SJCRH30 (cell line): ENCODE measurements around the gene PRR18. TPM values are rescaled to one million over a fixed set of nuclear protein-coding genes. Genes with fewer than 3 reads are reported as not detected.

Experiments
- DNase-seq, 2 experiments: peaks; one replicate each; pipeline ENCODE4 v3.0.0-alpha.2; 2015 to 2020
- H3K27ac ChIP-seq: fragments of 250-450 bp; sonication (Bioruptor Pico); 2 replicates; pipeline ENCODE4 v1.5.1; 2020; ENCODE audit warnings: mild to moderate bottlenecking, moderate library complexity
- H3K27me3 ChIP-seq: fragments of 250-450 bp; sonication (Bioruptor Pico); 2 replicates; pipeline ENCODE4 v1.5.1; 2020; ENCODE audit warnings: mild to moderate bottlenecking, moderate library complexity
- H3K36me3 ChIP-seq: fragments of 250-450 bp; sonication (Bioruptor Pico); 2 replicates; pipeline ENCODE4 v1.5.1; 2020; ENCODE audit warnings: mild to moderate bottlenecking, moderate library complexity
- H3K4me1 ChIP-seq: fragments of 250-450 bp; sonication (Bioruptor Pico); 2 replicates; pipeline ENCODE4 v1.5.1; 2020; ENCODE audit warnings: mild to moderate bottlenecking, moderate library complexity
- H3K4me3 ChIP-seq: fragments of 250-450 bp; sonication (Bioruptor Pico); 2 replicates; pipeline ENCODE4 v1.5.1; 2020; ENCODE audit warnings: mild to moderate bottlenecking, moderate library complexity
- H3K9me3 ChIP-seq: fragments of 250-450 bp; sonication (Bioruptor Pico); replicated peaks from 2 replicates; pipeline ENCODE4 v1.5.1; 2020; ENCODE audit warnings: mild to moderate bottlenecking, moderate library complexity
- total RNA-seq: library from RNA; depleted of rRNA; stranded (reverse); fragments of >200 nt; shearing (Covaris generic); gene quantifications from 2 replicates; pipeline ENCODE4 v1.2.3, GENCODE V29; 2014

The PRR18 gene
- total RNA-seq, 1 experiment from 2014 or later: 0.47 TPM

DNA sequence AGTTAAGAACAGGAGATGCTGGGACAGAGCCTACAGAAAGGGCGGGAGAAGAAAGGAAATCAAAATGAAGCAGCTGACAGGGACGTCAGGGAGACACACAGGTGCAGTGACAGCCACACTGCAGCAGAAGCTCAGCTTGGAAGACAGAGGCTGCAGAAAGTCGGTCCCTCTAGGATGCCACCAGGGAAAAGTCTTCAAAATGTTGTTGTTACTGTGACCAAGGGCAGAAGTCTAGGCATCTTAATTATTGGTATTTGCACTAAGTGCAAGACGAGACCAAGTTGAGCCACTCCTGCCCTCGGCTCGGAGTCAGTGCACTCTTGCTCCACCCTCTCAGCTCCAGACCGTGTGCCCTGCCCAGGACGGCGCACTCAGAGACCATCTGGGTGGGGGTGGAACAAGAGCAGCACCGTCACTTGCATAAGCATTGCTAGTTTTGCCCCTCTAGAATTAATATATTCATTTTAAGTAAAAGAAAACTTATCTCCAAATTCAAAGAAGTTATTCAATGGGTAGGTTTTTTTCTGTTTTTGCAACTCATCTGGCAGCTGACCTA is 2.6 kb downstream of the PRR18 start:
- no peak overlapping the region for H3K27ac ChIP-seq
- H3K9me3 ChIP-seq: no peaks in the 10 kb centered on the region
- DNase-seq: no peak
- H3K27me3 ChIP-seq: no peaks in the 10 kb centered on the region
- H3K36me3 ChIP-seq: no peaks in the 10 kb centered on the region
- H3K4me3 ChIP-seq: no peak overlapping the region
- H3K4me1 ChIP-seq: no peaks in the 10 kb centered on the region

DNA sequence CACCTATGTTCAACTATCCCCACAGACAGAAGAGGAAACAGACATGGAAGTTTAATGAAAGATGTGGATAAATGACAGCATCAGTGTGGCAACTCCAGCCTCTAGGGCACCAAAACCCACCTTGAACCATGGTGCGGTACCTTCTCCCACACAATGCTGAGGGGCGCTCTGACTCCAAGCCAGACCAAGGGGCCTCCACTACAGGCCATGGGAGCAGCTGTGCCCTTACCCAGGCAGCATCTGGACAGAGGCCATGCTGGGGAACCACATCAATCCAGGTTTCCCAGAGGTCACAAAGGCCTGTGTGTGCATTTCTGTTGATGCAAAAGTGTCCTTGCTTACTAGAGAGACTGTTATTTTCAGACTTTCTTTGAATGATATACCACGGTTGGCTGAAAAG is 4.1 kb downstream of the PRR18 start:
- Histone ChIP-seq H3K27ac (no peak overlapping the region), H3K27me3 (no peaks in the 10 kb centered on the region), H3K4me1 (no peaks in the 10 kb centered on the region), H3K36me3 (no peaks in the 10 kb centered on the region), H3K4me3 (no peak overlapping the region), H3K9me3 (no peaks in the 10 kb centered on the region)
- peak in 1 of 2 experiments; percentile 18 for DNase-seq

DNA sequence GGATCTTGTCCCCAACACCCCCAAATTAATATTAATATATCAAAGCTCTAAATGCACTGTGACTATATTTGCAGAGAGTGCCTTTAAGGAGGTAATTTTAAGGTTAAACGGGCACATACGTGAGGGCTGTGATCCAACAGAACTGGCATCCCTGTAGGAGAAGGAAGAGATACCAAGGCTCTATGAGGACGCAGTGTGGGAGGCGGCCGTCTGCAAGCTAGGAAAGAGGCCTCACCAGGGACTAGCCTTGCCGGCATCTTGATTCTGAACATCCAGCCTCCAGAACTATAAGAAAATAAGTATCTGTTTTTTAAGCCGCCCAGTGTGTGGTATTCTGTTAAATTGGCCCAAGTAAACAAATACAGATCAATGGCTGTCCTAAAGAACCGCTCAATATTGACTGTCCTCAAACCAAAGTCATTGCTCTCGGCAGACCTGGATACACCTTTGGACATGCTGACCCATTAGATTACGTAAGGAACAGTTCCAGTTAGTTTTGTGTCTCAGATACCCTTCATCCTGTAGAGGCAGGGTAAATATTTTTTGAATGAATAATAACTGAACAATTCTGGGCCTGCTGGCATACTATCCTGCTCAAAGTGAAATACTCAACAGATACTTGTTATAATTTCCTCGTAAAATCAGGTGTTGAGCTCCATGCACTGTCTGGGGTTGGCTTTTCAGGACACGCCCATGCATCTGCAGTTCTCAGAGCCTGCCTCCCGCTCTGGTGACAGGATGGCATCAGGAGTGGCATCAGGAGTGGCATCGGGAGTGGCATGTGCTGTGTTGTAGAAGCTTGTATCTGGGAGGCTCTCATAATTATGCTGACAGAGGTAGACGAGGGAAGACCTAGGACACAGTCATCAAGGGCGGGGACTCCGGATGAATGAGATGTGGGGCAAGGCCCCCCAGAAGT is 6.3 kb downstream of the PRR18 start:
- Histone ChIP-seq H3K4me3 (no peak overlapping the region), H3K36me3 (no peaks in the 10 kb centered on the region)

DNA sequence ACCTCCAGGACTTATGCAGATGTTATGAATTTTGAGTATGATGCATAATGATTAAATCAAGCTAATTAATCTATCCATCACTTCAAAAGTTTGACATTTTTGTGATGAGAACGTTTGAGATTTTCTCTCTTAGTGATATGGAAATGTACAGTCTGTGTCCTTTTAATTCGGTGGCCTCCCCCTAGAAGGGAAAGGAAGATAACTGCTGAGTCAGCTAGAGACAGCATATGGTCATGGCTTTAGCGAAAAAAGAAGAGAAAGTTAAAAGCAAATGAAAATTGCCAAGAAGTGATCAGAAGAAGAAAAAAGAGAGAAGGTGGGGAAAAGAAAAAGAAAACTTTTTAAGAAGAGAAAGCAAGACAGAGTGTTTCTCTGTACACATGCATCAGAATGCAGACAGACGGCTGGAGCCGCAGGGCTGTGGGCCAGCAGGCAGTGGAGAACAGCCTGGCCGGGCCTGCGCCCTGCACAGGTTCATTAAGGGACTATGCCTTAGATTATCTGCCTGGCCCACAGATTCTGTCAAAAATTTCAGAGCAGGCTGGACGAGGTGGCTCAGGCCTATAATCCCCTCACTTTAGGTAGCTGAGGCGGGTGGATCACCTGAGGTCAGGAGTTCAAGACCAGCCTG is 7.7 kb downstream of the PRR18 start:
- no peaks in the 10 kb centered on the region for H3K36me3 ChIP-seq
- no peak overlapping the region for H3K27ac ChIP-seq
- H3K4me3 ChIP-seq: no peak overlapping the region
- peaks cover 3% of the 10 kb centered on the region; the same call in 1 of the 2 replicates for H3K9me3 ChIP-seq
- no peak for DNase-seq
- H3K4me1 ChIP-seq: no peaks in the 10 kb centered on the region
- H3K27me3 ChIP-seq: no peaks in the 10 kb centered on the region

More for the DNA sequence above, 6.3 kb downstream of the PRR18 start:
- Histone ChIP-seq H3K27ac (no peak overlapping the region), H3K9me3 (0 out of 2 replicates have a peak, but pooled peaks cover 3% of the 10 kb centered on the region), H3K4me1 (no peaks in the 10 kb centered on the region), H3K27me3 (no peaks in the 10 kb centered on the region)
- DNase-seq: no peak

DNA sequence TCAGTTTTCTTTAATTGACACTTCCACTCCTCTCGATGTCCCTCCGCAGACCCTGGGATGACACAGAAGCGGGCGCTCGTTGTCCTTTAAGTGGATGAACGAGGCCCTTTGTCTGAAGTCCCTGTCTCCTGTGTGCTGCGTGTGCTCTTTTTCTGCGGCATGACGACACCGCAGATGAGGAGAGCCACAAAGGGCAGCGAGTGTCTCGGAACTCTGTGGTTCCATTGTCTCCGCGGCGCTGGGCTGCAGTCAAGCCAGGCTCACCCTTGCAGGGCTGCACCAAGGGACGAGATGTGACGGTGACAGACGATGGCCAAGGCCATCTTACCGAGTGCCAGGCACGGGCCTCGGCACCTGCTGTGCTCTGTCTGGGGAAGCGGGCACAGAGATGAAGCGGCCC is 10.6 kb downstream of the PRR18 start:
- Histone ChIP-seq H3K9me3 (peaks cover 3% of the 10 kb centered on the region; the same call in 1 of the 2 replicates), H3K36me3 (no peaks in the 10 kb centered on the region), H3K4me1 (no peaks in the 10 kb centered on the region), H3K27ac (no peak overlapping the region), H3K27me3 (no peaks in the 10 kb centered on the region), H3K4me3 (no peak overlapping the region)
- no peak for DNase-seq

DNA sequence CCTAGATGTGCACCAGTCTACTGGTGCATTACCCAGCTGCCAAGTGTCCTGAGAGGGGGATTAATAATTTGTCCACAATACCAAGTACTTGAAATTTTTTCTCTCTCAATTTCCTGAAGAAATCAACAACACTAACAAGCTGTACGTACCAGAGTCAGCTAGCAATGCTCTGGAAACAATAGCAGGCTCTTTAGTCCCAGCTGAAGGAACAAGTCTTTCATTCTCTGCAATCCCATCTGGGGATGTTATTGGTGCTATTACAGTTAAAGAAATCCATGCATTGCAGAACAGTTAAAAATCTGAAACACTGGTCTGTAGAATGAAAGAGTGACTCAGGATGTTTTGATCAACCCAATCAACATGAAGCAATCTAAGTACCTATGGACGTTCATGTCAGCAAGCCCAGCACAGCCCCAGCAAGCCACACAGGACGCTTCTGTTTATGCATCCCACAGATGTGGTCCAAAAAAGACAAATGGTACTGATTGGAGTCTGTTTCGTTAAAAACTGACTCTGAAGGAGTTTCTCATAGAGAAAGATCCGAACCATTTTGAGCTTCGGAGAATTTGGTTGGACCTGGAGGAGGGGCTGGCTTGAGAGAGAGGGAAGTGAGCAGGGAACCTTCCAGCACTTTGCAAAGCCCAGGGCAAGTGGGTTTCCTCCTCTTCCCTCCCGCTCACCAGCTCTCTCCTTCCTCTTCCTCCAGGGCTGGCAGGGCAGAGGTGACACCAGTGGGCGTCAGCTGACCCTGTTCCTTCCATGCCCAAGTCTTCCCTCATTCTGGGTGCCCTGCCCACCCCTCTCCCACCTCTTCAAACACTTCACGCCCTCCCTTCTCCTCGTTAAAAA is 11.9 kb downstream of the PRR18 start:
- no peaks in the 10 kb centered on the region for H3K27me3 ChIP-seq
- no peaks in the 10 kb centered on the region for H3K36me3 ChIP-seq
- DNase-seq: no peak
- no peak overlapping the region for H3K27ac ChIP-seq
- H3K4me3 ChIP-seq: no peak overlapping the region
- H3K4me1 ChIP-seq: no peaks in the 10 kb centered on the region
- H3K9me3 ChIP-seq: peaks cover 3% of the 10 kb centered on the region; the same call in 1 of the 2 replicates

DNA sequence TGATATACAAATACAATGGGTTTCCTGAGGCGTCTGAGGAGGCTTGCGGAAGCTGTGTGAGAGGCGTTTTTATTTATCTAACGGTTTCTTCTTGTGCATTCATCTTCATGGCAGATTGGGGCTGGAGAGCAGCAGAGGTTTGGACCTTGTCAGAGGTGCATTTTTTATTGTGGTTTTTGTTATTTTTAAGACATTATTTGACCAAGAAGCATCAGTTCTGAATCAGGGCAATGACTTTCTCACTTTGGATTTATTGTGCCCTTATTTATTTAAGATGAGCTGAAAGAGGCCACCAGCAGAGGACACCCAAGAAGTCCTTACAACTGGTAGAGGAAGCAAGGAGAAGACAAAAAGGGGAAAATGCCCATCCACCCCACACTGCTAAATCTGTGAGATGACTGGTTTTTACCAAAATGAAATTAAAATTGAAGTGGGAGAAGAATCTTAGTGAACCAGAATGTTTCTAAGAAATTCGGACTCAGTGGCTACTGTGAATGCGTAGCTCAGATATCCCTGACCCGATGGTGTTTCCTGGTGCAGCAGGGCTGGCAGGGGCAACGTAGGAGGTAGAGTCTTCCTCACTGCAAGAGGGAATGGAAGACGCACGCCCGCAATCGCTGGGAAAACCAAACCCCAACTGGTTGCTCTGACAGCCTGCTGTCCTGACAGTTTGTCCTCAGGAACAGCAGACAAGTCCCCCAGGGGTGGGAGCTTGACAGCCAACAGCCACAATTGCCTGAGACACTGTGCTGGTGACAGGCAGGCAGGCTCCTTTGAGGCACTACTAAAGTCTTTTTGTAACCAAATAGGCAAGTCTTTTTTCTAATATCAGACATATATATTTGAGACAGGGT is 14.2 kb downstream of the PRR18 start:
- no peak overlapping the region for H3K27ac ChIP-seq
- no peaks in the 10 kb centered on the region for H3K27me3 ChIP-seq
- DNase-seq: no peak
- H3K4me3 ChIP-seq: no peak overlapping the region
- H3K4me1 ChIP-seq: no peaks in the 10 kb centered on the region
- H3K36me3 ChIP-seq: no peaks in the 10 kb centered on the region
- peaks cover 3% of the 10 kb centered on the region; the same call in 1 of the 2 replicates for H3K9me3 ChIP-seq

DNA sequence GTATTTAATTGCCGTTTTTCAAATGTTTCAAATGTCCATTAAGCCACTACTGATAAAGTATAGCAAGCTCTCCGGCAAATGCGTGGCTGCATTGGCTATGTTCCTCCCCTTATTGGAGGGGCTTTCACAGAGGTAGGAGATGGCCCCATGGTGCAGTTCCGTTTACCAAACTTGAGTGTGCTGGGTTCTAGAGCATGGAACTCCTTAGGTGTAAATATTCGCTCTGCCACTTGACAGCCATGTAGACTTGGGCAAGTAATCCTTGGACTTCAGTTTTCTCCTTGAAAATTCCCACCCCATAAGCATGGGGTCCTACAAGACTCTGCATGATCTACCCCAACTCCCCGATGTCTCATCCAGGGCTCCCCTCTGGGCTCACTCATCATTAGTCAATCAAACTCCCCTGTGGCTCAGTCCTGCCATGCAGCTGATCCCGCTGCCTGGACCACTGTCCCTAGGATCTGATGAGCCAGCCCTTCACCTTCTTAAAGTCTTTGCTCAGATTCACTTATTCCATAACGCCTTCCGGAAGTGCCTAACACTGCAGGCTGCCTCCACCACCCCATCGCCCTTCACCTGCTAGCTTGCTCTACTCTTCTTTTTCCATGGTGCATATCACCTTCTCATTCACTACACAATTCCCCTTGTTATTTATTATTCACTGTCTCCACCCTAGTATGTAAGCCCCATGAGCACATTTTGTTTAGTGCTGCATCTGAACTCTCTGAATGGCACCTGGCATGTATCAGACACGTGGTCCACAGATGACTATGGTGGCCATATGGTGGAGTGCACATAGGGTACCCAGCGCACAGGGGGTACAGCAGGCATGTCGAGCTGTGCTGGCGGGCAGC is 18.8 kb downstream of the PRR18 start:
- Histone ChIP-seq H3K4me3 (no peak overlapping the region), H3K36me3 (no peaks in the 10 kb centered on the region), H3K27me3 (0 out of 2 replicates have a peak, but pooled peaks cover 9% of the 10 kb centered on the region), H3K4me1 (no peaks in the 10 kb centered on the region), H3K9me3 (no peaks in the 10 kb centered on the region), H3K27ac (no peak overlapping the region)
- no peak for DNase-seq

DNA sequence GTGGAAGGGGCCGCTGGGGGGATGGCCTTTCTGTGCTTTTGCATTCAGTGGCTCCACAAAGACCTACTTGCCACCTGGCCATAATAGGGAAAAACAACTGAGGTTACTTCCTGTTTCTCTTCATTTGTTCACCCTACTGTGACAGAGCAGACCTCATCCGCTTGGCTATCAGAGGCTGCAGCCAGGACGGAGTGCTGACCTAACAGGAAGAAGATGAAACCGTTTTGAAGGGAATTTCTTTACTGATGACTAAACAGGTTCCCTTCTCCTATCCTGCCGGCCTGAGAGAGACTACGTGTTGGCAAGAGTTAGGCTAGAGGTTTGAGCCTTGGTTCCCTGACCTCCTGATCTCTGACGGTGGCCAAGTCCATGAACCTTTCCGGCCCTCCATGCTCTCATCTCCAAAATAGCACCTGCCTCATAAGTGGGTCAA is 21.3 kb downstream of the PRR18 start:
- Histone ChIP-seq H3K27ac (no peak overlapping the region), H3K4me3 (no peak overlapping the region)
- DNase-seq: no peak

DNA sequence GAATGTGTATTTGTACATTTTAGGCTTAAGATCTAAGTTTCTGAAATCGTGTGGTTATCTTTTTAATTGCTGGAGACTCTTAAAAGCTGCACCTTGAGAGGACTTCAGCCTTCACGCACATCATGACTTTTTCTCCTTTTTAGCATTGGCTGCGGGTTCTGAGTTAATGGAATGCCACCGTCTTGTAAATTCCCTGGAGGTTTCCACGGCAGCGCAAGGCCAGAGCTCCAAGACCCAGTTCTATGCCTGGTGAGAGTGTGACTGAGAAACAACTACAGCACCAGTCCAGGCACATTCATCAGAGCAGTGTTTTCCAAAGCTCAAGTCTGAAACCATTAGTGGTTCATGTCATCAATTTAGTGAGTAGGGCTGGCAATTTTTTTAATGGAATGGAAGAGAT is 23.0 kb downstream of the PRR18 start:
- Histone ChIP-seq H3K36me3 (no peaks in the 10 kb centered on the region), H3K4me3 (no peak overlapping the region), H3K27me3 (0 out of 2 replicates have a peak, but pooled peaks cover 9% of the 10 kb centered on the region), H3K4me1 (no peaks in the 10 kb centered on the region), H3K27ac (no peak overlapping the region), H3K9me3 (no peaks in the 10 kb centered on the region)
- DNase-seq: no peak

More for the DNA sequence above, 21.3 kb downstream of the PRR18 start:
- H3K36me3 ChIP-seq: no peaks in the 10 kb centered on the region
- H3K9me3 ChIP-seq: no peaks in the 10 kb centered on the region
- H3K4me1 ChIP-seq: no peaks in the 10 kb centered on the region
- H3K27me3 ChIP-seq: 0 out of 2 replicates have a peak, but pooled peaks cover 9% of the 10 kb centered on the region

DNA sequence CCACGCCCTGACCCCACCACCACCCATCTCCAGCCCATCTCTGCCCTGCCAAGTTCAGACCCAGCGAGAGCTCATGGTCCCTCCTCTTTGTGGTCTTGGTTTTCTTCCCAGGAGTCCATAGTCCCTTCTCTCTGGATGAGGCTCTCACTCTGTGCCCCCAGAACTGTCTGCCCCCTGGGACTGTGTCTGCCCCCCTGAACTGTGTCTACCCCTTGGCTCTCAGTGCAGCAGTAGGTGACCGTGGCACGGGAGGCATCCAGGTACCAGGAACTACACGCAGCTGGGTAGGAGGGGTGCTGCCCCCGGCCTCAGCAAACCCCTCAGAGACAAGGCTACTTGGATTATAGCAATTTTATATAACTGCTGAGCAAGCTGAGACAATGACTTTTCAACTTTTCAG is 23.6 kb downstream of the PRR18 start:
- Histone ChIP-seq H3K4me3 (no peak overlapping the region), H3K9me3 (no peaks in the 10 kb centered on the region), H3K4me1 (no peaks in the 10 kb centered on the region), H3K36me3 (no peaks in the 10 kb centered on the region), H3K27me3 (0 out of 2 replicates have a peak, but pooled peaks cover 9% of the 10 kb centered on the region), H3K27ac (no peak overlapping the region)
- no peak for DNase-seq

DNA sequence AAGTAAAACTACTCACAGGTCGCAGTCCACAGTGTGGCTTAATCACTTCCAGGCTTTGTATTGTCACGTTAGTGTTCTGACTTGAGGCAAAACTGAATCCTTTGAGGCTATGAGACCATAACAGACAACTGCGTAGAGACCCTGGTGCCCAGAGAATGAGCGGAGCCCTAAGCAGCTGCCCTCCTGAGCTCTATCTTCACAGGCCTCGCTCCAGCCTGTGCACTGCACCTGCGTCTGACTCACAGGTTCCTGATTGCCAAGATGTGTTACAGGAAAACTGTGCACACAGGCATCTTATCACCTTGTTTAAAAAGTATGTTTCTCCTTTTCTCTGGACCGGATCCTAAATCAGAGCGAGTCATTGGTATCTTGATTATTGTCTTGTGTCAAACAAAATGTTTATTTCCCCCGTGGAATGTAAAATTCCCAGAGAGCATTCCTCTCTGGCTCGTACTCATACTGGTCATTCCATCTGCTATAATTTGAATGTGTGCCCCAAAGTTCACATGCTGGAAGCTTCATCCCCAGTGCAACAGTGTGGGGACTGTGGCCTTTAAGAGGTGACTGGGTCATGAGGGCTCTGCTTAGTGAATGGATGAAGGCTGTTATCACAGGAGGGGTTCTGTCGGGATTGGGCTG is 25.7 kb downstream of the PRR18 start:
- no peaks in the 10 kb centered on the region for H3K9me3 ChIP-seq
- no peak overlapping the region for H3K4me3 ChIP-seq
- DNase-seq: no peak
- H3K36me3 ChIP-seq: no peaks in the 10 kb centered on the region
- no peaks in the 10 kb centered on the region for H3K4me1 ChIP-seq
- H3K27me3 ChIP-seq: 0 out of 2 replicates have a peak, but pooled peaks cover 9% of the 10 kb centered on the region
- H3K27ac ChIP-seq: no peak overlapping the region
